Heart left ventricle (tissue), 13 donors: Measurements from ENCODE around the gene CAMTA1.

Experiments
- POLR2A ChIP-seq, 2 donors: fragments of 450-650 bp; IDR thresholded peaks; one replicate each; pipeline ENCODE4 v1.6.1; 2017; ENCODE audit warnings: antibody characterized with exemption in 2 of 2, mild to moderate bottlenecking in 2 of 2, moderate library complexity in 2 of 2
- TF ChIP-seq, protein P1 (sequence below), 12 donors: fragments of 200-600 bp; sonication (generic) in 4 of 12; IDR thresholded peaks; one replicate each; pipeline versions ENCODE4 v1.5.0 to v1.8.0; 2018 to 2022; ENCODE audit warnings: antibody characterized with exemption in 12 of 12, mild to moderate bottlenecking in 5 of 12
- donor health status: ischemic (EF 13 %, LVEDD 7.1; RV severe dilation, severe dysfunction).
- donor health status: DM: no; HTN: yes; CAD: no.
- donor health status: DM: no; HTN: no; CAD: no.
- donor health status: ischemic (EF 25% LVEDD 6.9; RV normal size, moderate dysfunction).
- donor health status: ischemic (EF 25% LVEDD 5.7; RV mildly dilated, moderate dysfunction).
- donor health status: ischemic (EF 35%, LVEDD 5.7; RV mildly dilated, moderate dysfunction).
- donor health status: nonischemic (EF 11% LVEDD 7.7; RV severe dilation, severe dysfunction).
- donor health status: DM: yes; HTN: yes; CAD: no.
- donor health status: PGD.
- donor health status: ischemic (EF 29% LVEDD 5.4; RV normal size, mild dysfunction).
- donor health status: nonischemic (EF 23%, LVEDD 6.1; RV moderate dilation, normal function).

DNA sequence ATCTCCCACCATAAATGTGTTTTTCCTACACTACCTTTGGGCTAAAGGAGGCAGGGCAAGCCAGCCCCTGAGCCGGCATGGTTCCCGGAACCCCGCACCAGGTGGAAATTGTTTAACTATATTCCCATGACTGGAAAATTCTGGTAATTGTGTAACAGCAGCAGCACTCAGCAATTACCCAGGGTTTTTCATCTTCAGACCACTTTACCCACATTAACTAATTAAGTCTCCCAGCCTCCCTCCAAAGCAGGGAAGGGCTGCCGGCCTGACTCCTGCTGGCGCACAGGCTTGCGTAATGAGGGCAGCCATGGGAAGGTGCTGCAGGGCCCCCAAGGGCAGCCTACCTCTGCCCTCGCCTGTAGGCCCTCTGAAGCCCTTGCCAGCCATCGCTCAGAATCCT, 845.1 kb downstream of the CAMTA1 start:
- TF ChIP-seq, protein P1, sequence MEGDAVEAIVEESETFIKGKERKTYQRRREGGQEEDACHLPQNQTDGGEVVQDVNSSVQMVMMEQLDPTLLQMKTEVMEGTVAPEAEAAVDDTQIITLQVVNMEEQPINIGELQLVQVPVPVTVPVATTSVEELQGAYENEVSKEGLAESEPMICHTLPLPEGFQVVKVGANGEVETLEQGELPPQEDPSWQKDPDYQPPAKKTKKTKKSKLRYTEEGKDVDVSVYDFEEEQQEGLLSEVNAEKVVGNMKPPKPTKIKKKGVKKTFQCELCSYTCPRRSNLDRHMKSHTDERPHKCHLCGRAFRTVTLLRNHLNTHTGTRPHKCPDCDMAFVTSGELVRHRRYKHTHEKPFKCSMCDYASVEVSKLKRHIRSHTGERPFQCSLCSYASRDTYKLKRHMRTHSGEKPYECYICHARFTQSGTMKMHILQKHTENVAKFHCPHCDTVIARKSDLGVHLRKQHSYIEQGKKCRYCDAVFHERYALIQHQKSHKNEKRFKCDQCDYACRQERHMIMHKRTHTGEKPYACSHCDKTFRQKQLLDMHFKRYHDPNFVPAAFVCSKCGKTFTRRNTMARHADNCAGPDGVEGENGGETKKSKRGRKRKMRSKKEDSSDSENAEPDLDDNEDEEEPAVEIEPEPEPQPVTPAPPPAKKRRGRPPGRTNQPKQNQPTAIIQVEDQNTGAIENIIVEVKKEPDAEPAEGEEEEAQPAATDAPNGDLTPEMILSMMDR (IDR thresholded peaks at IDR 0.05) = no peak
- no peak for TF ChIP-seq POLR2A (IDR thresholded peaks at IDR 0.05)
